Right lobe of liver (tissue), 4 donors: Measurements from ENCODE around the gene FRS2.

Experiments used
- POLR2A ChIP-seq: fragments of 450-650 bp; IDR thresholded peaks from one replicate; pipeline ENCODE4 v1.6.1; 2017; ENCODE audit warnings: antibody characterized with exemption, mild to moderate bottlenecking
- TF ChIP-seq, protein P1 (sequence below), 4 donors: fragments of 200-600 bp in 3 of 4; fragments of 450-650 bp in 1 of 4; IDR thresholded peaks; one replicate each; pipeline versions ENCODE4 v1.5.1 to v1.8.0; 2016 to 2022; ENCODE audit warnings: antibody characterized with exemption in 4 of 4, mild to moderate bottlenecking in 2 of 4
- donor health status: DM: no; HTN: no; CAD: no.
- donor health status: DM: no; HTN: no; CAD: no.
- donor health status: DM: no; HTN: yes; CAD: no.

GRCh38 chr12:69524755-69525469 is 54.7 kb downstream of the FRS2 start:
- TF ChIP-seq, protein P1, sequence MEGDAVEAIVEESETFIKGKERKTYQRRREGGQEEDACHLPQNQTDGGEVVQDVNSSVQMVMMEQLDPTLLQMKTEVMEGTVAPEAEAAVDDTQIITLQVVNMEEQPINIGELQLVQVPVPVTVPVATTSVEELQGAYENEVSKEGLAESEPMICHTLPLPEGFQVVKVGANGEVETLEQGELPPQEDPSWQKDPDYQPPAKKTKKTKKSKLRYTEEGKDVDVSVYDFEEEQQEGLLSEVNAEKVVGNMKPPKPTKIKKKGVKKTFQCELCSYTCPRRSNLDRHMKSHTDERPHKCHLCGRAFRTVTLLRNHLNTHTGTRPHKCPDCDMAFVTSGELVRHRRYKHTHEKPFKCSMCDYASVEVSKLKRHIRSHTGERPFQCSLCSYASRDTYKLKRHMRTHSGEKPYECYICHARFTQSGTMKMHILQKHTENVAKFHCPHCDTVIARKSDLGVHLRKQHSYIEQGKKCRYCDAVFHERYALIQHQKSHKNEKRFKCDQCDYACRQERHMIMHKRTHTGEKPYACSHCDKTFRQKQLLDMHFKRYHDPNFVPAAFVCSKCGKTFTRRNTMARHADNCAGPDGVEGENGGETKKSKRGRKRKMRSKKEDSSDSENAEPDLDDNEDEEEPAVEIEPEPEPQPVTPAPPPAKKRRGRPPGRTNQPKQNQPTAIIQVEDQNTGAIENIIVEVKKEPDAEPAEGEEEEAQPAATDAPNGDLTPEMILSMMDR (IDR thresholded peaks at IDR 0.05): no peak
- TF ChIP-seq POLR2A: no peak
